Measurements from ENCODE around the gene ASGR1. TPM values are rescaled to one million over a fixed set of nuclear protein-coding genes. Genes with fewer than 3 reads are reported as not detected.

ASGR1 gene
- total RNA-seq, result 10 to 100 TPM in 1 of 2 donors, 1 to 10 TPM in 1; 6.8 to 14.2 TPM
- polyA plus RNA-seq (2013, experiment 1 of 2), result 16.5 TPM
- polyA plus RNA-seq (2013, experiment 2 of 2), result 17.6 TPM
- long read RNA-seq, experiment 1, partial matches to known transcripts, result 3 of 5 reads
- long read RNA-seq, experiment 1, other reads (novel, unspliced or antisense), result 2 of 5 reads
- long read RNA-seq, experiment 2, partial matches to known transcripts, result 2 of 6 reads
- long read RNA-seq, experiment 2, other reads (novel, unspliced or antisense), result 3 of 6 reads
- long read RNA-seq, experiment 3, partial matches to known transcripts, result 6 of 16 reads
- long read RNA-seq, experiment 3, other reads (novel, unspliced or antisense), result 10 of 16 reads
- long read RNA-seq, experiment 4, partial matches to known transcripts, result 25 of 60 reads
- long read RNA-seq, experiment 4, other reads (novel, unspliced or antisense), result 32 of 60 reads

- Histone ChIP-seq H3K27ac (ENCODE audit: low read depth, low read length) (no peak within 1 kb of the TSS), H3K4me1 (ENCODE audit: control insufficient read depth, insufficient read depth, low read length) (no peaks in the 10 kb centered on the region), H3K9me3 (ENCODE audit: control insufficient read depth, low read length) (no peaks in the 10 kb centered on the region), H3K9ac (ENCODE audit: extremely low read depth, low read length, poor library complexity, severe bottlenecking) (peak within 1 kb of the TSS; percentile 53), H3K36me3 (ENCODE audit: control insufficient read depth, insufficient read depth, low read length) (no peaks in the 10 kb centered on the region), H3K27me3 (ENCODE audit: control insufficient read depth, insufficient read depth, low read length, poor library complexity, severe bottlenecking) (peaks cover 11% of the 10 kb centered on the region), H3K4me3 (ENCODE audit: low read length) (peak within 1 kb of the TSS; percentile 87)
- no peak for DNase-seq
- no peak within 1 kb of the TSS for H3K4me3 Mint-ChIP-seq
- H3K27ac Mint-ChIP-seq, result peak within 1 kb of the TSS; percentile 93
- no peaks in the 10 kb centered on the region for H3K9me3 Mint-ChIP-seq
- H3K4me1 Mint-ChIP-seq, result peaks cover 9% of the 10 kb centered on the region
- no peaks in the 10 kb centered on the region for H3K36me3 Mint-ChIP-seq (ENCODE audit: low read depth)
- TF ChIP-seq, protein P1, sequence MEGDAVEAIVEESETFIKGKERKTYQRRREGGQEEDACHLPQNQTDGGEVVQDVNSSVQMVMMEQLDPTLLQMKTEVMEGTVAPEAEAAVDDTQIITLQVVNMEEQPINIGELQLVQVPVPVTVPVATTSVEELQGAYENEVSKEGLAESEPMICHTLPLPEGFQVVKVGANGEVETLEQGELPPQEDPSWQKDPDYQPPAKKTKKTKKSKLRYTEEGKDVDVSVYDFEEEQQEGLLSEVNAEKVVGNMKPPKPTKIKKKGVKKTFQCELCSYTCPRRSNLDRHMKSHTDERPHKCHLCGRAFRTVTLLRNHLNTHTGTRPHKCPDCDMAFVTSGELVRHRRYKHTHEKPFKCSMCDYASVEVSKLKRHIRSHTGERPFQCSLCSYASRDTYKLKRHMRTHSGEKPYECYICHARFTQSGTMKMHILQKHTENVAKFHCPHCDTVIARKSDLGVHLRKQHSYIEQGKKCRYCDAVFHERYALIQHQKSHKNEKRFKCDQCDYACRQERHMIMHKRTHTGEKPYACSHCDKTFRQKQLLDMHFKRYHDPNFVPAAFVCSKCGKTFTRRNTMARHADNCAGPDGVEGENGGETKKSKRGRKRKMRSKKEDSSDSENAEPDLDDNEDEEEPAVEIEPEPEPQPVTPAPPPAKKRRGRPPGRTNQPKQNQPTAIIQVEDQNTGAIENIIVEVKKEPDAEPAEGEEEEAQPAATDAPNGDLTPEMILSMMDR (conservative IDR thresholded peaks at IDR 0.05), result no peak
- peaks cover 7% of the 10 kb centered on the region for H3K27me3 Mint-ChIP-seq (ENCODE audit: insufficient read depth)
- WGBS, 2 experiments (ENCODE audit: insufficient coverage in 1 of 2, insufficient read length in 1 of 2), result 86 to 87% methylated on average over 8 to 20 of the region's 20 CpGs
Observed at GRCh38 chr17:7179317-7180254, at the start of gene ASGR1. Gene ASGR1, minus strand, starts transcription at chr17:7179370. Its CDS starts 807 bp downstream, at chr17:7178563.

DNA sequence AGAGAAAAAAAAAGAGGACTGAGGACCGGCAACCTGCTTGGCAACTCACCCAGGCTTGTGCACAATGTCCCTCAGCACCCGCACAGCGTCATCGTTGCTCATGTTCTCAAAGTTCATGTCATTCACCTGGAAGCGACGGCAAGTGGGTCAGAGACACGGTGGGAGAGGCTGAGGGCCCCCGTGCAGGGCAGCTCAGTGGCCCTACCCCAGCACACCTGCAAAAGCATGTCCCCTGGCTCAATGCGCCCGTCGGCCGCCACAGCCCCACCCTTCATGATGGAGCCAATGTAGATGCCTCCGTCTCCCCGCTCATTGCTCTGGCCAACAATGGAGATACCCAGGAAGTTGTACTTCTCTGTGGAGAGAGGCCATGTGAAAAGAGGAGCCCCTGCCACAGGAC, 49.8 kb upstream of the ASGR1 start:
- Histone ChIP-seq H3K36me3 (ENCODE audit: control insufficient read depth, insufficient read depth, low read length) (peaks cover 59% of the 10 kb centered on the region), H3K27me3 (ENCODE audit: control insufficient read depth, insufficient read depth, low read length, poor library complexity, severe bottlenecking) (no peaks in the 10 kb centered on the region), H3K9ac (ENCODE audit: extremely low read depth, low read length, poor library complexity, severe bottlenecking) (no peak overlapping the region), H3K4me3 (ENCODE audit: low read length) (no peak overlapping the region), H3K4me1 (ENCODE audit: control insufficient read depth, insufficient read depth, low read length) (peaks cover 3% of the 10 kb centered on the region), H3K27ac (ENCODE audit: low read depth, low read length) (no peak overlapping the region), H3K9me3 (ENCODE audit: control insufficient read depth, low read length) (no peaks in the 10 kb centered on the region)
- DNase-seq, result no peak
- H3K4me1 Mint-ChIP-seq, result peaks cover 12% of the 10 kb centered on the region
- H3K27me3 Mint-ChIP-seq (ENCODE audit: insufficient read depth), result no peaks in the 10 kb centered on the region
- 95% methylated on average over 11 to 14 of the region's 14 CpGs for WGBS, 2 experiments (ENCODE audit: insufficient coverage in 1 of 2, insufficient read length in 1 of 2)
- H3K4me3 Mint-ChIP-seq, result no peak overlapping the region
- H3K27ac Mint-ChIP-seq, result no peak overlapping the region
- TF ChIP-seq, protein P1 (conservative IDR thresholded peaks at IDR 0.05), result no peak
- H3K9me3 Mint-ChIP-seq, result no peaks in the 10 kb centered on the region
- H3K36me3 Mint-ChIP-seq (ENCODE audit: low read depth), result peaks cover 63% of the 10 kb centered on the region

All from endodermal cell (in vitro differentiated cells).